IMR-90 (cell line): Measurements from ENCODE around the gene NKAIN2. TPM values are rescaled to one million over a fixed set of nuclear protein-coding genes. Genes with fewer than 3 reads are reported as not detected.

Experiments
- ATAC-seq: fragments of 200-7000 bp; cut with Tn5 transposase; 2 replicates; pipeline ENCODE4 v1.9.1; 2020; ENCODE audit warnings: low read depth, mild to moderate bottlenecking, moderate library complexity
- BruUV-seq: library from RNA; stranded (reverse); fragments of 400-500 nt; replicated peaks from 2 replicates; lab custom pipeline; 2021; lab: Mats Ljungman, UMichigan
- CTCF ChIA-PET: fragments of 300-600 bp; formaldehyde crosslinking; extraction: SDS; loops from one replicate; lab custom pipeline; 2021; ENCODE audit warnings: antibody characterized with exemption; lab: Yijun Ruan, JAX
- POLR2A ChIA-PET: fragments of 300-600 bp; sonication (Branson Sonifier 250); formaldehyde crosslinking; loops from one replicate; lab custom pipeline; 2022; ENCODE audit warnings: antibody characterized with exemption; ENCODE audit not compliant: unreplicated experiment; lab: Charles Lee
- DNase-seq: peaks from one replicate; pipeline ENCODE4 v3.0.0; 2013
- H2AFZ ChIP-seq: replicated peaks from 2 replicates; pipeline ENCODE3; 2013; ENCODE audit warnings: low read length, mild to moderate bottlenecking; ENCODE audit not compliant: poor library complexity
- H2AK5ac ChIP-seq: 2 replicates; pipeline ENCODE4 v1.6.1; 2013; ENCODE audit warnings: low read depth, low read length, inconsistent platforms
- H2AK9ac ChIP-seq: replicated peaks from 2 replicates; pipeline ENCODE3; 2013; ENCODE audit warnings: mild to moderate bottlenecking, low read depth, low read length, moderate library complexity; ENCODE audit not compliant: poor library complexity
- H2BK120ac ChIP-seq: 2 replicates; pipeline ENCODE4 v1.6.1; 2013; ENCODE audit warnings: low read depth, low read length, inconsistent platforms
- H2BK15ac ChIP-seq: 3 replicates; pipeline ENCODE4 v1.6.1; 2013; ENCODE audit warnings: low read depth, low read length, inconsistent platforms
- H2BK20ac ChIP-seq: 2 replicates; pipeline ENCODE4 v1.6.1; 2013; ENCODE audit warnings: low read depth, mild to moderate bottlenecking, inconsistent platforms, low read length, moderate library complexity
- H2BK5ac ChIP-seq: 2 replicates; pipeline ENCODE4 v1.6.1; 2013; ENCODE audit warnings: mild to moderate bottlenecking, low read depth, low read length, inconsistent platforms; ENCODE audit not compliant: poor library complexity, severe bottlenecking
- H3K14ac ChIP-seq: replicated peaks from 2 replicates; pipeline ENCODE4 v1.6.1; 2013; ENCODE audit warnings: low read depth, low read length, inconsistent platforms
- H3K18ac ChIP-seq: 2 replicates; pipeline ENCODE4 v1.6.1; 2013; ENCODE audit warnings: low read depth, low read length, control low read depth
- H3K23ac ChIP-seq: 2 replicates; pipeline ENCODE4 v1.6.1; 2013; ENCODE audit warnings: low read depth, low read length, inconsistent platforms
- H3K27ac ChIP-seq: 2 replicates; pipeline ENCODE4 v1.5.1; 2013; ENCODE audit warnings: mild to moderate bottlenecking, control low read depth, low read length; ENCODE audit not compliant: insufficient read depth
- H3K27me3 ChIP-seq: 2 replicates; pipeline ENCODE4 v1.6.1; 2013; ENCODE audit warnings: low read length; ENCODE audit not compliant: control insufficient read depth, insufficient read depth
- H3K36me3 ChIP-seq: 2 replicates; pipeline ENCODE4 v1.6.1; 2013; ENCODE audit warnings: low read length, mixed read lengths; ENCODE audit not compliant: control insufficient read depth, insufficient read depth
- H3K4ac ChIP-seq: 2 replicates; pipeline ENCODE4 v1.6.1; 2013; ENCODE audit warnings: low read depth, low read length, inconsistent platforms
- H3K4me1 ChIP-seq: 2 replicates; pipeline ENCODE4 v1.6.1; 2013; ENCODE audit warnings: low read length, mixed read lengths; ENCODE audit not compliant: control insufficient read depth, insufficient read depth
- H3K4me2 ChIP-seq: 2 replicates; pipeline ENCODE4 v1.6.1; 2013; ENCODE audit warnings: low read depth, mild to moderate bottlenecking, control low read depth, low read length, moderate library complexity
- H3K4me3 ChIP-seq: 2 replicates; pipeline ENCODE4 v1.5.1; 2013; ENCODE audit warnings: low read depth, mild to moderate bottlenecking, control low read depth, low read length, moderate library complexity; ENCODE audit not compliant: insufficient read depth
- H3K56ac ChIP-seq: 2 replicates; pipeline ENCODE4 v1.6.1; 2013; ENCODE audit warnings: low read length, inconsistent platforms; ENCODE audit not compliant: insufficient read depth; ENCODE audit errors: extremely low read depth
- H3K79me1 ChIP-seq, 2 experiments: 2 replicates each; pipeline ENCODE4 v1.6.1; 2013; ENCODE audit warnings: low read length in 2 of 2, inconsistent platforms in 1 of 2, low read depth in 1 of 2
- H3K9ac ChIP-seq: 2 replicates; pipeline ENCODE4 v1.6.1; 2013; ENCODE audit warnings: low read depth, low read length, control low read depth
- H3K9me1 ChIP-seq: 2 replicates; pipeline ENCODE4 v1.6.1; 2013; ENCODE audit warnings: low read length, inconsistent platforms; ENCODE audit not compliant: insufficient read depth
- H3K9me3 ChIP-seq: 2 replicates; pipeline ENCODE4 v1.6.1; 2013; ENCODE audit warnings: low read length; ENCODE audit not compliant: control insufficient read depth, insufficient read depth
- H4K20me1 ChIP-seq: 2 replicates; pipeline ENCODE4 v1.6.1; 2013; ENCODE audit warnings: low read length, inconsistent platforms; ENCODE audit not compliant: insufficient read depth
- H4K5ac ChIP-seq: 2 replicates; pipeline ENCODE4 v1.6.1; 2013; ENCODE audit warnings: mild to moderate bottlenecking, low read depth, low read length, control low read depth
- H4K8ac ChIP-seq, 2 experiments: 2 replicates each; pipeline ENCODE4 v1.6.1; 2013; ENCODE audit warnings: low read depth in 2 of 2, low read length in 2 of 2, control low read depth in 1 of 2, inconsistent platforms in 1 of 2
- H4K91ac ChIP-seq: 2 replicates; pipeline ENCODE4 v1.6.1; 2013; ENCODE audit warnings: low read depth, low read length, inconsistent platforms; ENCODE audit not compliant: insufficient read depth
- CEBPB ChIP-seq: IDR thresholded peaks from 2 replicates; pipeline ENCODE4 v1.6.1; 2012; ENCODE audit warnings: low read depth, low read length, improper control_type of control experiment
- CHD1 ChIP-seq: IDR thresholded peaks from 2 replicates; pipeline ENCODE4 v1.6.1; 2012; ENCODE audit warnings: low read depth, low read length, improper control_type of control experiment
- CTCF ChIP-seq: conservative IDR thresholded peaks from 2 replicates; pipeline ENCODE4 v1.5.1; 2012; ENCODE audit warnings: mild to moderate bottlenecking, low read depth, low read length, improper control_type of control experiment
- ELK1 ChIP-seq: fragments of 150-350 bp; IDR thresholded peaks from 2 replicates; pipeline ENCODE4 v1.6.1; 2016; ENCODE audit warnings: low read depth, mild to moderate bottlenecking, low read length, moderate library complexity, borderline replicate concordance
- FOS ChIP-seq: fragments of 150-350 bp; IDR thresholded peaks from 2 replicates; pipeline ENCODE4 v1.6.1; 2016; ENCODE audit warnings: low read depth, low read length
- MAFK ChIP-seq: IDR thresholded peaks from 2 replicates; pipeline ENCODE4 v1.6.1; 2012; ENCODE audit warnings: low read depth, low read length, improper control_type of control experiment
- MAZ ChIP-seq: IDR thresholded peaks from 2 replicates; pipeline ENCODE4 v1.6.1; 2012; ENCODE audit warnings: low read depth, mild to moderate bottlenecking, low read length, improper control_type of control experiment, moderate library complexity, borderline replicate concordance
- MXI1 ChIP-seq: IDR thresholded peaks from 2 replicates; pipeline ENCODE4 v1.6.1; 2012; ENCODE audit warnings: low read depth, mild to moderate bottlenecking, low read length, moderate library complexity, borderline replicate concordance
- NFE2L2 ChIP-seq: fragments of 150-350 bp; IDR thresholded peaks from 2 replicates; pipeline ENCODE4 v1.6.1; 2016; ENCODE audit warnings: low read depth, mild to moderate bottlenecking, low read length
- POLR2A ChIP-seq: IDR thresholded peaks from 2 replicates; pipeline ENCODE4 v1.6.1; 2012; ENCODE audit warnings: mild to moderate bottlenecking, low read depth, low read length
- RAD21 ChIP-seq: IDR thresholded peaks from 2 replicates; pipeline ENCODE4 v1.6.1; 2012; ENCODE audit warnings: low read length, improper control_type of control experiment
- RCOR1 ChIP-seq: IDR thresholded peaks from 2 replicates; pipeline ENCODE4 v1.6.1; 2012; ENCODE audit warnings: mild to moderate bottlenecking, low read length, improper control_type of control experiment; ENCODE audit not compliant: insufficient replicate concordance
- SMC3 ChIP-seq: fragments of 150-350 bp; IDR thresholded peaks from 2 replicates; pipeline ENCODE4 v1.6.1; 2016; ENCODE audit warnings: low read depth, mild to moderate bottlenecking, antibody characterized with exemption, low read length, moderate library complexity
- USF2 ChIP-seq: fragments of 150-350 bp; IDR thresholded peaks from 2 replicates; pipeline ENCODE4 v1.6.1; 2017; ENCODE audit warnings: mild to moderate bottlenecking, antibody characterized with exemption, low read length, low read depth
- WGBS, 2 experiments: methylation state at CpG; one replicate each; pipeline versions ENCODE4 v1.1.5 to v1.1.7; 2013; ENCODE audit warnings: missing lambda C conversion rate in 2 of 2; ENCODE audit not compliant: insufficient read length in 1 of 2; ENCODE audit errors: extremely low coverage in 2 of 2; 5-methylcytosine and 5-hydroxymethylcytosine counted together
- dilution Hi-C: fragments of 300-500 bp; cut with HindIII; formaldehyde crosslinking; loops from one replicate; pipeline ENCODE4 v1.14.3; 2018; ENCODE audit warnings: low sequenced_read_pairs; ENCODE audit not compliant: unreplicated experiment
- in situ Hi-C: fragments of 300-500 bp; cut with MboI; formaldehyde crosslinking; loops from 3 replicates; pipeline ENCODE4 v1.14.3; 2019; ENCODE audit warnings: low sequenced_read_pairs, inconsistent platforms, mixed read lengths
- intact Hi-C: fragments of 100-400 bp; cut with micrococcal nuclease; formaldehyde crosslinking; loops from 2 replicates; pipeline ENCODE4 v1.10.0; 2022
- polyA plus RNA-seq, 3 experiments: library from polyadenylated mRNA; depleted of rRNA; stranded (reverse); fragments of >200 nt; gene quantifications; 2 replicates each; pipeline ENCODE4 v1.2.3, GENCODE V29; 2012; ENCODE audit warnings: low replicate concordance in 1 of 3
- total RNA-seq: library from RNA; depleted of rRNA; stranded (reverse); fragments of >200 nt; gene quantifications from 2 replicates; pipeline ENCODE4 v1.2.3, GENCODE V29; 2012

NKAIN2 gene
- total and polyA plus RNA-seq, 2 of the 4 experiments (the other 2 are of a cell fraction), result not detected

GRCh38 chr6:124269733-124270132 lies 466.1 kb downstream of the NKAIN2 start:
- Histone ChIP-seq H3K4me3 (no peak overlapping the region), H3K9me1 (no peaks in the 10 kb centered on the region), H3K79me1 (no peaks in the 10 kb centered on the region), H3K4me2 (no peak overlapping the region), H3K4me1 (no peaks in the 10 kb centered on the region), H2AK9ac (no peak overlapping the region), H2BK120ac (no peak overlapping the region), H4K91ac (no peak overlapping the region), H3K56ac (no peak overlapping the region), H2AFZ (no peak overlapping the region), H4K8ac (no peak overlapping the region), H3K27ac (no peak overlapping the region), H2BK20ac (no peak overlapping the region), H3K36me3 (no peaks in the 10 kb centered on the region), H2AK5ac (no peak overlapping the region), H2BK5ac (no peak overlapping the region), H4K20me1 (no peaks in the 10 kb centered on the region), H3K9me3 (no peaks in the 10 kb centered on the region), H2BK15ac (no peak overlapping the region), H4K5ac (no peak overlapping the region), H3K23ac (no peak overlapping the region), H3K9ac (no peak overlapping the region), H3K18ac (no peak overlapping the region), H3K14ac (no peak overlapping the region), H3K4ac (no peak overlapping the region), H3K27me3 (no peaks in the 10 kb centered on the region)
- intact Hi-C loops (no loop called here), dilution Hi-C loops (no loop called here), in situ Hi-C loops (no loop called here)
- POLR2A ChIA-PET, result no interaction called here
- no peak for TF ChIP-seq POLR2A
- TF ChIP-seq NFE2L2, result no peak
- no peak for TF ChIP-seq CHD1
- no peak for TF ChIP-seq MAFK
- TF ChIP-seq MXI1, result no peak
- no peak for TF ChIP-seq FOS
- no peak for TF ChIP-seq SMC3
- no peak for TF ChIP-seq MAZ
- TF ChIP-seq RAD21, result no peak
- no peak for TF ChIP-seq RCOR1
- no peak for TF ChIP-seq CTCF
- TF ChIP-seq USF2, result no peak
- no peak for TF ChIP-seq ELK1
- TF ChIP-seq CEBPB, result no peak
- WGBS, 2 experiments, result no CpG with 5 or more reads among the region's 3 CpGs
- DNase-seq, result no peak
- CTCF ChIA-PET, result no interaction called here
- no TSS peak for BruUV-seq
- no peak for ATAC-seq
